ENCODE data around the gene SLC38A5.
"Not testable (repeated sequence)": the region's sequence is repeated elsewhere in the genome, so short reads cannot be mapped to it uniquely, and the experiment has no call there.

SLC38A5 gene

DNA sequence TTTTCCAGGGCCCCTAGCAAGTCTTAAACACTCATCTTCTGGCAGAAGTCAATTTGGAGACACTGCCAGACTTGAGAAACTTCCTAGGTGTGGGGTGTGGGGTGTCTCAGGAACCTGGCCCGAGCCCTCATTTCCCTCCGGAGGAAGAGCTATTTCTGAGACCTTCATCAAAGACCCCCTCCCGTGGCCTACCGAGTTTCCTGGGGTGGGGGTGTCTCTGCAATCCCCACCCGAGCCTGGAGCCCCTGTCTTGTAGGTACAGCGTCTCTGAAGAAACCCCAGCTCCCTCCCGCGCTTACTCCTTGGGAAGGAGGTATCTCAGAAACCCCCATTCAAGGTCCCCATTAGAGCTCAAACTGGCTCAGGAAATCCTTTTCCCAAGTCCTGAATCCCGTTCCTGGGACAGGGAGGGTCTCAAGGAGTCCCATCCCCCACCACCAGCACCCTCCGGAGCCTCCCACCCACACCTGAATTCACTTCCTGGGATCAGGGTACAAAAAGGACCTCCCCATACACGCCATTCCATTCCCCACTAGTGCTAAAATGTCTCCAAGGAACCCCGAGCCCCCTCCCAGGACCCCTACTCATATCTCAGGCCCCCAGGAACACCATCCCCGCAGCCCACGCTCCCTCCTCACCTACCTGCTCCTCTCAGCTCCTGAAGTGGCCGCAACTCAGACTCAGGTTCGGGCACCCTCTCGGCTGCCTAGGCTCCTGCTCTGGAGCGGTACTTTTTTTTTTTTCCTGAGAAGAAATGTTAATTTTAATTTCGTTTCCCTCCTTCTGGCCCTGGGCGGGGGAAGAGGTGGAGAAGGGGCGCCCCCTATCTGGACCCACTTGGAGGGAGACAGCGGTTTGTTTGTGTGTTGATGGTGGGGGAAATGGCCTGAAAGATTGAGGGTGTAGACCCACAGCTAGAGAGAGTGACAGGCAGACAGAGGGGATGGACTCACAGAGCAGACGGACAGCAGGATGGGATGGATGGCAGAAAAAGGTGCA lies 1.1 kb downstream of the SLC38A5 start:
- no peak for DNase-seq (ENCODE audit: low read depth in 2 of 2)

DNA sequence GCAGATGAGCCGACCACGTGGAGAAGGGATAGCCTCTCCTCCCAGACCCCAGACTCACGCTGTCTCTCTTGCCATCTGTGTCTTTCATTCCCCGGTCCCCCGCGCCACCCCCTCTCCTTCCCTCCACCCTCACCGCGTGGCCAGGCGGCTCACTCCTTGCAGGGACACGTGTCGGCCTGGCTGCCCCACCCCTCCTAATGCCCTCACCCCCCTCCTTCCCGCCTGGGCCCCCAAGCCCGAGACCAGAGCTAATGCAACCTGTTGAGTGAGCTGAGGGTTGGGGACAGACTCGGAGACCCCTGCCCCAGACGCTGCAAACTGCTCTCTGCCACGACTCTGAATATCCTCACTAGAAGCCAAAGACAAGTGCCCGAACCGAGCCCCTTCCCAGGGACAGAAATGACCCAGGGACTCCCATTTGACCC lies 1.8 kb downstream of the SLC38A5 start:
- DNase-seq (ENCODE audit: low read depth in 2 of 2): no peak

DNA sequence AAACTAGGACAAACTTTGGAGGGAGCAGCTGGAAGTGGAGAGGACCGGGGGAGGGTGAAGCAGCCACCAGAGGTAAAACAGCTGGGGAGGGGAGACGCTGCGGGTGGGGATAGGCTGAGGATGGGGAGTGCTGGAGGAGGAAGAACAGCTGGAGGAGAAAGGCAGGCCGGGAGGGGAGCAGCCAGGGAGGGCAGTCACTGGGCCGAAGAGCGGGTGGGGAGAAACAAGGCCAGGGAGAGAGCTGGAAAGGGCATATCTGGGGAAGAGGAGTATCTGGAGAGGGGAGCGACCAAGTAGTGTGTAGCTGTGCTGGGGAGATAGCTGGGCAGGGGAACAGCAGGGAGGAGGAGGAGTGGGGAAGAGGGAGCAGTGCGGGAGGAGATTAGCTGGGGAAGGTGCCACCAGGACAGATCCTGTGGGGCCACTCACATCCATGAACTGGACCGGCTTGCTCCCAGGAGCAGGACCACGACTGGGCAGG lies 2.7 kb downstream of the SLC38A5 start:
- no peak for DNase-seq (ENCODE audit: low read depth in 2 of 2)

DNA sequence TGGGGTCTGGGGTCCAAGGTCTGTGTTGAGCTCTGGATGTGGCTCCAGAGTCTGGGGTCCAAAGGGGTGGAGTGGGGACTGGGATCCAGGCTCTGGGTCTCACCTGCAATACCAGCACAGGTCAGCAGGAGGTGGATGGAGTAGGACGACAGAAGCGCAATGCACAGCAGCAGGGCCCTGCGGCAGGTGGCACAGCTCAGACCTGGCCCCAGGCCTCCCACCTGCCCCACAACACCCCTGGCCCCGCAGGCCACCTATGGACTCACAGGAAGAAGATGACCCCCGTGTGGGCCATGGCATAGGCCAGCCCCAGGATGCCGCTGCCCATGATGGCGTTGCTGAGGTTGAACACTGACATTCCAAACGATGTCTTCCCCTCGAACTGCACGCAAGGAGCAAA lies 3.4 kb downstream of the SLC38A5 start:
- DNase-seq (ENCODE audit: low read depth in 2 of 2): no peak

DNA sequence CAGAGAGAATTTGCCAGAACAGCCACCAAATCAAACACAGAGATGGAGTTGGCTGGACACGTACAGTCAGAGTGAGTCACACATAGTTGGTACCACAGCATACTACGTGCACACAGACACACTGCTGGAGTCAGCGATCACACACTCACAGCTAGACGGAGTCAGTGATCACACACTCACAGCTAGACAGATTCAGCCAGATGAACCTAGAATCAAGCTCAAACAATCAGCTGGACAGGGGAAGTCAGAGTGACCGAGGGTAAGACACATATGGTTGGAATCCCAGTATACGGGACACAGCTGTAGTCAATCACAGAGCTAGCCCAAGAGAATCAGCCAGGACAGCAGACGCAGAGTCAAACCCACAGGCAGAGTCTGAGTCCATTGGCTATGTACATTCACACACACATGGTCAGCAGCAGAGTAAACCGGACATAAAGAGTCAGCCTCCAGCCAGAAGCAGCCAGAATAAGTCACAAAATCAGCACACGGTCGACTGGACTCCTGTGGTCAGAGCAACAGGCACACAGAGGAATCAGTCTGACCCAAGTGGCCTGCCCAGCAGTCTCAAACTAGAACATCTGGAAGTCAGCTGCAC lies 4.6 kb downstream of the SLC38A5 start:
- DNase-seq (ENCODE audit: low read depth in 2 of 2): peak; percentile 78 to 88

DNA sequence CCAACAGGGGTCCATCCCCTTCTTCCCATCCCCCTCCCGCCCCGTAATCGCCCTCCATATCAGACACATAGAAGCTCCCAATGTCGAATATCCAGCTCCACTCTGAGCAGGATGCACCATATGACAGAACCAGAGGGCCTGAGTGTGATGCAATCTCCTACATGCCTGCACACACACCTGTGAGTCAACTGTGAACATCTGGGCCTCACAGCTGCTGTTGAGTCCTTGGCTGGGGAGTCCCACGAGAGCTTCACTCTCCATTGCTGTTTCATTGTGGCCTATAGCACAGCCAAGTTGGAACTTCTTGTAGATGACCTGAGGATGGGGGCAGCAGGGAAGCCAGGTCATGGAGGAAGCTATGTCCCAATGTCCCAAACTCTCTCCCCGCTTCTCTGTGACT lies 8.2 kb downstream of the SLC38A5 start:
- DNase-seq (ENCODE audit: low read depth in 2 of 2): no peak

DNA sequence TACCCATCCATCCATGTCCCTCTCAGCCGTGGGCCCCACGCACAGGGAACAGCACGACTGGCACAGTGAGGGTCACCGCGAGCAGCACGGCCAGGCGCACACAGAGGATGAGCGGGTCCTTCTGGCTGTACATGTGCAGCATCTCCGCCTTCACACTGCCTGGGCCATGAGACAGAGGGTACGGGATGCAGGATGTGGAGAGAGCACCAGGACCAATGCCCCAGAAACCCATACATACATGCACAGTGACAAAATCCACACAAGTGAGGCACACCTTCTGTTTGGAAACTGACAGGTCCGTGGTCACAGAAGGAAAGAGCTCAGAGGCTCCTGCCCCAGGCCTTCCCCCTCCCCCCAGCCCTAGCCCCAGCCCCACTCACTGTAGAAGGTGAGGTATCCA lies 9.5 kb downstream of the SLC38A5 start:
- no peak for DNase-seq (ENCODE audit: low read depth in 2 of 2)

DNA sequence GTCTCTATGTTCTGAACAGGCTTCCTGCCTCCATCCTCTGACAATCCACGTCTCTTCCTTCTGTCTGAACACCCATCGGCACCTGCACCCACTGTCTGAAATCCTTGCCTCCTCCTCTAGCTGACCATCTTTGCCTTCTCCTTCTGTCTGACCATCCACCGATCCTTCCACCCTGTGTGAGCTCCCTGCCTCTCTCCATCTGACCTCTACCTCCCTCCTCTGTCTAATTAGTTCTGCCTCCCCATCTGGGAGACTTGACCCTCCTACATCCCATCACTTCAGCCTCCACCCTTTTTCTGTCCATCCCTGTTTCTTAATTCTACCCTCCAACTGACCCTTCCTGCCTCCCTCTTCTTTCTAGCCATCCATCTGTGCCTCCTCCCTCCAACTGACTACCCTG lies 10.0 kb downstream of the SLC38A5 start:
- DNase-seq (ENCODE audit: low read depth in 2 of 2): no peak

DNA sequence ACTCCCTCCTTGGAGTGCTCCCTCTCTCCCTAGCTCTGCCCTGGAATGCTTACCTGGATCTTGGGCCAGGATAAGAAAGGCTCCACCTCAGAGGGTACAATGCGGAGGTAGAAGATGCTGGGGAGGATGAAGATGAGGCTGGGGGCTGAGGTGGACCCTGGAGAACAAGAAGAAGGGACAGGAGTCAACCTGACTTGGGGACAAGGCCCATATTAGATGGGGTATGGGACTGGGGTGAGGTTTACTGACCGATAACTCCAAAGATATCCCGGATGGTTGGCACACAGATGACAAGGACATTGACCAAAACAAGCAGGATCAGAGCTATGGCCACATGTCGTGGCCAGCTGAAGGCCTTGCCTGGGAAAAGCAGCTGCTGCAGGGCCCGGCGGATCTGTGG lies 10.6 kb downstream of the SLC38A5 start:
- no peak for DNase-seq (ENCODE audit: low read depth in 2 of 2)

DNA sequence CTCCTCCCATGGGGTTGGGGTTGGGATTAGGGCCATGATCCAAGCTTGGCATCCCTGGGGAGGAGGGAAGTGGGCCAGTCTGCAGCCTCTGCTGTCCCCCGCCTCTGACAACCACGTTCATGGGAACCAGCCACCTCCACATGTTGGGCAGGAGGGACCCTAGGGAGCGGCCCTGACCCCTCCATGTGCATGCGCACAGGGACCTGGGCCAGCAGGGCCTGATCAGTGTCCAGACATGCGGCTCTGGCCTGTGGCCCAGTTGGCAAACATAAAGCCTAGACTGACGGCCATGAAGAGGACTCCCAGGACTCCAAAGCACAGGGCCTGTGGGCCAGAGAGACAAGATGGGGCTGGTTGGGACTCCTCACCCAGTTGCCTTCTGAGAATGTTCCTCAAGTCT lies 11.3 kb downstream of the SLC38A5 start:
- DNase-seq (ENCODE audit: low read depth in 2 of 2): no peak

DNA sequence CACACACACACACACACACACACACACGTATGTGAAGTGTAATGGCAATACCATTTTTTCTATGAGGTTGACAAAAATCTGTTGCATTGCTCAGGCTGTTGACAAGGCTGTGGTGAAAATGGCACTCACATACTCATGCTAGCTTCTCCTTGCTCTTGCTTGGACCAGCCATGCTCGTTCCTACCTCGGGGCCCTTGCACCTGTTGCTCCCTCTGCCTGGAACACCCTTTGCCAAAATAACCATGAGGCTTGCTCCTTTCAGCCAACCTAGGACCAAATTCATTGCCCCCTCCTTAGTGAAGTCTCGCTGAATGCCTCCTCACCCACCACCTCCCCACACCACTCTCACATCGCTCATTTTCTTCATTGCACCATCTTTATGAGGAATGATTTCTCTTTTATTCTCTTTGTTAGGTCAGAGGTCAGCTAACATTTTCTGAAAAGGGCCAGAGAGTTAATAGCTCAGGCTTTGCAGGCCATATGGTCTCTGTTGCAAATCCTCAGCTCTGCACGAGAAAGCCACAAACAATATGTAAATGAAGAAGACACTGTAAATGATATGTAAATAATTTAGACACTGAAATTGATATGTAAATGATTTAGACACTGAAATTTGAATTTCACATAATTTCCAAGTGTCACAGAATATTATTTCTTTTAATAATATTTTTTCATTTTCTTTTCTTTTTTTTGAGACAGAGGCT lies 13.3 kb downstream of the SLC38A5 start:
- DNase-seq (ENCODE audit: low read depth in 2 of 2): no peak

DNA sequence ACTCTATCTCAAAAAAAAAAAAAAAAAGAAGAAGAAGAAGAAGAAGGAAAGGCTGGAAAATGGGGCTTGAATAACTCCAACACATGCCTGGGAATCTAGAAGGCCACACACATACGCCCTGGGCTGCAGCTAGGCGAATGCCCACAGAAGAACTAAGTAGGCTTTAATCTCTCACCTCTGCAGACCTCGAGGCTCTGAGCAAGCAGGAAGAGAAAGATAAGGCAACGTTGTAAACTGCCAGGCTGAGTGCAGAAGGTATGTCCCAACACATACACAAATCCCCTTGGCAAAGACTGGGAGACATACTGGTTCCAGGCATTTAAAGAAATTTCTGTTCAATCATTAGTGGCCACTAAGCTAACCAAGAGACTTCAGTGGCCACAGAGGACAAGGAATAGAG lies 18.4 kb downstream of the SLC38A5 start:
- no peak for DNase-seq (ENCODE audit: low read depth in 2 of 2)

DNA sequence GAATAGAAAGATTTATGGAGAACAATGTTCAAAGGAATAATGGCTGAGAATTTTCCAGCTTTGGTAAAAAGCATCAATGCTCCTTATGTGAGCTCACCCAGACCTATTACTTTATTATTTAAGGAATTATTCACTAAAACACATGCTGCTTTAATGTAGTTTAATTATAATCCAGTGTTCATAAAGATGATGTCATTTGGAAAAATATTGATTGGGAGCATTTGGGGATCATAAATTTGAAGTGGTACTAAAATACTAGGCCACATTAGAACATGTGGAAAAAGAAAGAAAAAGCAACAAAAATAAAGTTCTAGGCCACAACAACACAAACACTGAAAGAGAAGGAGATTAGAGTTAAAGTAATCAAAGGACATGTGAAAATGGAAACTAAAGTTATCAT lies 20.0 kb downstream of the SLC38A5 start:
- no peak for DNase-seq (ENCODE audit: low read depth in 2 of 2)

DNA sequence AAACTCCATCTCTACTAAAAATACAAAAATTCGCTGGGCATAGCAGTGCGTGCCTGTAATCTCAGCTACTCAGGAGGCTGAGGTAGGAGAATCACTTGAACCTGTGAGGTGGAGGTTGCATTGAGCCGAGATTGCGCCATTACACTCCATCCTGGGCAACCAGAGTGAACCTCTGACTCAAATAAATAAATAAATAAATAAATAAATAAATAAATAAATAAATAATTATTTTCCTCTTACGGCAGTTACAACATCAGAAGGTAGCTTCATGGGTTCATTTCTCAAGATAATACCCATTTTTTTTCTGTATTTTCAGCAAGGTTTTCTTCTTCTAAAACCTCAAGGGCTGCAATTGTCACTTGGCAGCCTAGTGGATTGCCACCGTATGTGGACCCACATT lies 22.9 kb downstream of the SLC38A5 start:
- DNase-seq (ENCODE audit: low read depth in 2 of 2): not testable (repeated sequence)

DNA sequence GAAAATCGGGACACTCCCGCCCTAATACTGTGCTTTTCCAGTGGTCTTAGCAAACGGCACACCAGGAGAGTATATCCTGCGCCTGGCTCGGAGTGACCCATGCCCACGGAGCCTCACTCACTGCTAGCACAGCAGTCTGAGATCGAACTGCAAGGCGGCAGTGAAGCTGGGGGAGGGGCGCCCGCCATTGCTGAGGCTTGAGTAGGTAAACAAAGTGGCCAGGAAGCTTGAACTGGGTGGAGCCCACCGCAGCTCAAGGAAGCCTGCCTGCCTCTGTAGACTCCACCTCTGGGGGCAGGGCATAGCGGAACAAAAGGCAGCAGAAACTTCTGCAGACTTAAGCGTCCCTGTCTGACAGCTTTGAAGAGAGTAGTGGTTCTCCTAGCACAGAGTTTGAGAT lies 36.3 kb downstream of the SLC38A5 start:
- not testable (repeated sequence) for DNase-seq (ENCODE audit: low read depth in 2 of 2)

DNA sequence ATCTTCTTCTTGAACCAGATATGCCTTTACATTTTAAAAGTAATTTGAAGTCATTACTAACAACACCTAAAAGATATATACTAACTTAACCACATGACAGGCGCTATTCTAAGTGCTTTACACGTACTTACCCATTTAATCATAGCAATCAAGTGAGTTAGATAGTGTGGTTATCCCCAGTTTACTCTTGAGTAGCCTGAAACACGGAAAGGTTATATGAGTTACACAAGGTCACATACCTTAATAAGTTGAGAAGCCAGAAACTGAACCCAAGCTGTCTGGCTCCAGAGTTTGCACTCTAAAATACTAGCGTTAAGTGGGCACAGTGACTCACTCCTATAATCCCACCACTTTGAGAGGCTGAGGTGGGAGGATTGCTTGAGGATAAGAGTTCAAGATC lies 39.9 kb downstream of the SLC38A5 start:
- not testable (repeated sequence) for DNase-seq (ENCODE audit: low read depth in 2 of 2)

DNA sequence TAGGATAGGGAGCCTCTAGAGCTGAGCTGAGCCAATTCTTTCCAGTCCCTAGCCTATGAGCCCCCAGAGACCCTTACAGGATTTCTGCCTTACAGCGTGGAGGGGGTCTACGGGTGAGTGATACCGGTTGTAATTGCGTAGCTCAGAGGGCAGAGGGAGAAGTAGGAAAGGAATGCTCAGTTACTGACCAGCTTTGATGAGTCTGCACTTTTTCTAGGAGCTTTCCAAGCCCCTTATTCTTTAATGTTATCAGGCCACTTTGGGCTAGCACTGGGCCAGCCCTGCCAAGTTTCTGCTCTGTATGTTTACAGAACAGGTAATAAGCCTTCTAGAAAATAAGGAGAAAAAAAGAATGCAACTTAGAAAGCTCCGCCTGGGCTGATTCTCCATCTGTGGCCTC lies 40.5 kb downstream of the SLC38A5 start:
- not testable (repeated sequence) for DNase-seq (ENCODE audit: low read depth in 2 of 2)

DNA sequence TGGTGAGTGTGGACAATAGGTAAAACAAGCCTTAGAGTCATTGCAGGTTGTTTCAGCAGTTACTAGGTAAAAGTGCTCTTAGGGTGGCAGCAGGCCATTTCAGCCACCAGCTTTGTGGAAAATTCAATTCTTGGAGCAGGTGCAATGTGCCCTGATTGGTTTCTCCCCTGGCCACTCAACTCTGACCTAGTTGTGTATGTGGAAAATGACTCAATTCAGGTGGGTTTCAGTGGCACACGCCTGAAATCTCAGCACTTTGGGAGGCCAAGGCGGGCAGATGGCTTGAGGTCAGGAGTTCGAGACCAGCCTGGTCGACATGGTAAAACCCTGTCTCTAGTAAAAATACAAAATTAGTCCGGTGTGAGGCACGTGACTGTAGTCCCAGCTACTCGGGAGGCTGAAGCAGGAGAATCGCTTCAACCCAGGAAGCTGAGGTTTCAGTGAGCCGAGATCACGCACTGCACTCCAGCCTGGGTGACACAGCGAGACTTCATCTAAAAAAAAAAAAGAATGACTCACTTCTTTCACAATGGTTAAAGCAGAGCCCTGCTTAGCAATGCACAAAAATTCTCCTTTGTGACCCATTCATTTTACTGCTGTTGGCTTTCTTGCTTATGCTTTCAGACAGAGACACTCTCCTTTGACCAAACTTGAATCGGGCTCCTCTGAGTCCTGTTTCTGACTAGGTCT lies 42.9 kb downstream of the SLC38A5 start:
- DNase-seq (ENCODE audit: low read depth in 2 of 2): not testable (repeated sequence)

DNA sequence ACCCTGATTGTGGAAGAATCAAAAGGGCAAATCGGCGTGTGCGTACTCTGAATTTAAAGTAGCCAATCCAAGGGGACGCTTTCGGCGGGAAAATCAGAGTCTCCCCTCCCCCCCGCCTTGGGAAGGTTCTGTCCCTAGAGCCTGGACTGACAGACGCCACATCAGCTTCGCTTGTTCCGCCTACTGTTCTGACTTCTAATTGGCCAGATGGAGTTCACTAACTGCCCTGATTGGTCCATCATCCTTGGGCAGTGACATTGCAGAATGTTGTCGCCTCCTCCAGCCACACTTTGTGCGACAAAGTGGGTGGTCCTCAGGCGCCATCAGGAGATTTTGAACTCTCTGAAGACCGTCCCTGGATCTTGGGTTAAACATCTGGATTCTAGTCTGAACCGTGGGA lies 58.2 kb downstream of the SLC38A5 start, which contains the start of gene SSX4B:
TSS of gene SSX4B (minus strand) at position 101 of the 400 bp plus-strand sequence. CDS start 588 bp downstream, outside the sequence.
- DNase-seq (ENCODE audit: low read depth in 2 of 2): not testable (repeated sequence)
